GM18951 (cell line): ENCODE measurements around the gene UGGT2.

ENCODE experiments used
- POLR2A ChIP-seq: IDR thresholded peaks from 4 replicates; pipeline ENCODE4 v1.6.1; 2011; ENCODE audit warnings: mild to moderate bottlenecking; ENCODE audit not compliant: insufficient read length, insufficient read depth; ENCODE audit errors: extremely low read depth
- in situ Hi-C: fragments of 300-500 bp; cut with MboI; formaldehyde crosslinking; loops from one replicate; pipeline ENCODE4 v1.12.0; 2022; ENCODE audit warnings: low sequenced_read_pairs, mixed read lengths, inconsistent platforms; ENCODE audit not compliant: unreplicated experiment

The UGGT2 gene

GRCh38 chr13:95926231-95926630 lies 127.0 kb downstream of the UGGT2 start:
- in situ Hi-C loops, result no loop called here
- TF ChIP-seq POLR2A, result no peak

- in situ Hi-C loops, result no loop called here
- TF ChIP-seq POLR2A, result no peak
These were observed 128.7 kb downstream of the UGGT2 start for GRCh38 chr13:95924389-95924994.

DNA sequence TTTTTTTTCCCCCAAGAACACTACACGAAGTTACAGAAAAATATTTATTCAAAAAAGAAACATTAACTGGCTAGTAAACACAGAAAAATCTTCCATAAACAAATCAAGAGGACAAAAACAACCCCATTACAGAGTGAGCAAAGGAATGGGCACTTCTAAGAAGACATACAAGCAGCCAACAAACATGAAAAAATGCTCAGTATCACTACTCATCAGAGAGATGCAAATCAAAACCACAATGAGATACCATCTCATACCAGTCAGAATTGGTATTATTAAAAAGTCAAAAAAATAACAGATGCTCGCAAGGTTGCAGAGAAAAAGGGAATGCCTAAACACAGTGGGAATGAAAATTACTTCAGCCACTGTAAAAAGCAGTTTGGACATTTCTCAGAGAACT lies 131.7 kb downstream of the UGGT2 start:
- in situ Hi-C loops, result no loop called here
- TF ChIP-seq POLR2A, result no peak

- TF ChIP-seq POLR2A, result no peak
These were observed 132.7 kb downstream of the UGGT2 start for GRCh38 chr13:95920485-95920884.

DNA sequence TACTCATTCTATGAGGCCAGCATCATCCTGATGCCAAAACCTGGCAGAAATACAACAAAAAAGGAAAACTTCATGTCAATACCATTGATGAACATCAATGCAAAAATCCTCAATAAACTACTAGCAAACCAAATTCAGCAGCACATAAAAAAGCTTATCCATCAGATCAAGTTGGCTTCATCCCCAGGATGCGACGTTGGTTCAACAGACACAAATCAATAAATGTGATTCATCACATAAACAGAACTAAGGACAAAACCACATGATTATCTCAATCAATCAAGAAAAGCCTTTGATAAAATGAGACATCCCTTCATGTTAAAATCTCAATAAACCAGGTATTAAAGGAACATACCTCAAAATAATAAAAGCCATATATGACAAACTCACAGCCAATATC lies 134.3 kb downstream of the UGGT2 start:
- in situ Hi-C loops, result no loop called here
- TF ChIP-seq POLR2A, result no peak

More at GRCh38 chr13:95920485-95920884, 132.7 kb downstream of the UGGT2 start:
- in situ Hi-C loops, result no loop called here

DNA sequence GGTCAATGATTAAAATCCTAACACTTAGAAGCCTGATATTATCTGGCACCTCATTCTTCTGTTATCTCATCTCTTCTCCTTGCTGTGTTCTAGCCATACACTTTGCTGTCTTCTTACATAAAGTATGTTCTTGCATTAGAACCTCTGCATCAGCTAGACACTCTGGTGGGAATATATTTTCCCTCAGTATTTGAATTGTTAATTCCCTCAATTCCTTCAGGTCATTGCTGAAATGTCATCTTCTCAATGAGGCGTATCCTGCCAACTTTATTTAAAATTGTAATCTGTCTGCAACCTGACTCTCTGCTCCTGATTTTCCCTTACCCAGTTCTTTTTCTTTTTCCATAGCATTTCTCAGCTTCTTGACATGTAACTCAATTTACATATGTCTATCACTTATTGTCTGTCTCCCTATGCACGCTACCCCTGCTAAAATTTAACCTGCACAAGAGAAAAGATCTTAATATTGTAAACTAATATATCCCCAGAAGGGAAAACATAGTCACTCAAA lies 138.2 kb downstream of the UGGT2 start:
- no peak for TF ChIP-seq POLR2A
- in situ Hi-C loops, result no loop called here

GRCh38 chr13:95906999-95907398 lies 146.2 kb downstream of the UGGT2 start:
- in situ Hi-C loops, result no loop called here
- no peak for TF ChIP-seq POLR2A

DNA sequence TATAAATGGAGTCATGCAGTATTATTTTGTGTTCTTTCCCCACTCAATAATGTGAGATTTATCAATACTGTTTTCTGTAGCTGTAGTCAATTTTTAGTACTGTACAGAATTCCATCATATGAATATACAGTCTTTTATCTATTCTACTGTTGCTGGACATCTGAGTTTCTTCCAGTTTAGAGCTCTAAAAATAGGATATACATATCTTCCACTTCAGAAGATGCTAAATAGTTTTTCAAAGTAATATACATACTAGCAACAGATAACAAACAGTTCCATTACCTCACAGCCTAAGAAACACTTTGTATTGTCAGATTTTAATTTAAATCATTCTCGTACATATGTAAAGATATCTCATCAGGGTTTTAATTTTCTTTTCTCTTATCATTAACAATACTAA lies 149.6 kb downstream of the UGGT2 start:
- in situ Hi-C loops, result no loop called here
- TF ChIP-seq POLR2A, result no peak

- in situ Hi-C loops, result no loop called here
- no peak for TF ChIP-seq POLR2A
These were observed 150.5 kb downstream of the UGGT2 start for GRCh38 chr13:95902741-95903140.

DNA sequence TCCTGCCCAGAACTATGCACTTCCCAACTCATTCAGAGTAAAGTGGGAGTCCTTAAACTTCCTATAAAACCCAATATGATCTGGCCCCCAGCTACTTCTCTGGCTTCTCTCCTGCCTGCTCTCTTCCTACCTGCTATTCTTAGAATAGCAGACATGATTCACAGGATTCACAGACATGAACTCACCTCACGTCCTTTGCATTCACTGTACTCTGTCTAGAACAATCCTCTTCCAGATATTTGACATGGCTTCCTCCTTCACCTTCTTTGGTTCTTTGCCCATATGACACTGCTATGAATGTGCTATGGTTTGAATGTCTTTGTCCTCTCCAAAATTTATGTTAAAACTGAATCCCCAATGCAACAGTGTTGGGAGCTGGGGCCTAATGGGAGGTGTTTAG lies 154.9 kb downstream of the UGGT2 start:
- no peak for TF ChIP-seq POLR2A
- in situ Hi-C loops, result no loop called here

DNA sequence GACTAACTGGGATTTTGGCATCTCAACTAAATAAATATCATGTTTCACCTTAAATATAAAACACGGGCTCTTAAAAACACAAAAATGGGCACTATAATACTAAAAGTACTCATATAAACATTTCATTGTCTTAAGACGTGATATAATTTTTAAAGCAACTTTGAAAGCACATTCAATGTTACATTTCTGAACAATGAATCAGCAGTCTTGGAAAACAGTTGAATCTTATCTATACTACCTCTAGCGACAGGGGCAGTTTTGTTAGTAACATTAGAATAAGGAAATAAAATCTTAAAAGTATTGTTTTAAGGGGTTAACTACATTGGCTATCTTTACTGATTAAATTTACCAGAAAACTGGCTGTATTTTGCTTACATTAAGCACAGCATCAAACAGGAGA lies 156.9 kb downstream of the UGGT2 start:
- TF ChIP-seq POLR2A, result no peak
- in situ Hi-C loops, result no loop called here

- in situ Hi-C loops, result no loop called here
- TF ChIP-seq POLR2A, result no peak
These were observed 159.3 kb downstream of the UGGT2 start for GRCh38 chr13:95893861-95894260.

GRCh38 chr13:95882121-95882520 lies 171.1 kb downstream of the UGGT2 start:
- in situ Hi-C loops, result no loop called here
- TF ChIP-seq POLR2A, result no peak

DNA sequence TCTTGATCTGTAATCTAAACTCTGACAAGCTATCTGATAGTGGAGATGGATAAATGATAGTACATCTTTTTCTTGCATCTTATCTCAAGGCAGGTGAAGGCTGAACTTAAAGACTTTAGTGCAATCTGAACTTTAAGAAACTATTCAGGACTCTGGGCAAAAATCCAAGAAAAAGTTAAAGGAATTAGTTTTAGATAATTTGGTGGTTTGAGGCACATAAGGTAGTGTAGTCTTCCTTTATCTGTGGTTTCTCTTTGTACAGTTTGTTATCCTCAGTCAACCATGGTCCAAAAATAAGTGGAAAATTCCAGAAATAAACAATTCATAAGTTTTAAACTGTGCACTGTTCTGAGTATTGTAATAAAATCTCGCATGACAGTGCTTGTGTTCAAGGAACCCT lies 172.9 kb downstream of the UGGT2 start:
- in situ Hi-C loops, result no loop called here
- no peak for TF ChIP-seq POLR2A

- in situ Hi-C loops, result no loop called here
These were observed 178.9 kb downstream of the UGGT2 start for GRCh38 chr13:95874286-95874685.

More at GRCh38 chr13:95874286-95874685, 178.9 kb downstream of the UGGT2 start:
- TF ChIP-seq POLR2A, result no peak
